Mesenchymal stem cell (in vitro differentiated cells and primary cell): Measurements from ENCODE around the gene TXN. TPM values are rescaled to one million over a fixed set of nuclear protein-coding genes. Genes with fewer than 3 reads are reported as not detected.
A peak's percentile ranks its signal among the peaks of the same experiment; 100 is the strongest.

Source experiments
- DNase-seq: peaks from one replicate; pipeline ENCODE4 v3.0.0-alpha.2; 2013
- H2AFZ ChIP-seq: one replicate; pipeline ENCODE4 v1.6.1; 2013; ENCODE audit warnings: low read depth, mild to moderate bottlenecking, control low read depth, inconsistent platforms, low read length, moderate library complexity
- H2AK5ac ChIP-seq: 2 replicates; pipeline ENCODE4 v1.6.1; 2013; ENCODE audit warnings: low read length, moderate library complexity, mild to moderate bottlenecking, inconsistent platforms; ENCODE audit not compliant: severe bottlenecking
- H2BK120ac ChIP-seq: one replicate; pipeline ENCODE4 v1.6.1; 2013; ENCODE audit warnings: low read depth, mild to moderate bottlenecking, inconsistent platforms, low read length, moderate library complexity
- H2BK12ac ChIP-seq, 2 experiments: one replicate each; pipeline ENCODE4 v1.6.1; 2013; ENCODE audit warnings: inconsistent platforms in 2 of 2, low read length in 2 of 2, mild to moderate bottlenecking in 2 of 2, moderate library complexity in 2 of 2, control low read depth in 1 of 2
- H2BK15ac ChIP-seq: one replicate; pipeline ENCODE4 v1.6.1; 2013; ENCODE audit warnings: mild to moderate bottlenecking, low read depth, inconsistent platforms; ENCODE audit not compliant: poor library complexity, severe bottlenecking
- H2BK5ac ChIP-seq: 2 replicates; pipeline ENCODE4 v1.6.1; 2013; ENCODE audit warnings: low read depth, mild to moderate bottlenecking, low read length, control low read depth, inconsistent platforms; ENCODE audit not compliant: poor library complexity, severe bottlenecking
- H3K14ac ChIP-seq, 2 experiments: one replicate each; pipeline ENCODE4 v1.6.1; 2013; ENCODE audit warnings: inconsistent platforms in 2 of 2, low read length in 2 of 2, control low read depth in 1 of 2, mild to moderate bottlenecking in 1 of 2, moderate library complexity in 1 of 2
- H3K18ac ChIP-seq, 2 experiments: one replicate each; pipeline ENCODE4 v1.6.1; 2013; ENCODE audit warnings: inconsistent platforms in 2 of 2, low read length in 2 of 2, control low read depth in 1 of 2, low read depth in 1 of 2, mild to moderate bottlenecking in 1 of 2
- H3K23ac ChIP-seq, 2 experiments: one replicate each; pipeline ENCODE4 v1.6.1; 2013; ENCODE audit warnings: inconsistent platforms in 2 of 2, low read length in 2 of 2, mild to moderate bottlenecking in 2 of 2, moderate library complexity in 2 of 2, control low read depth in 1 of 2
- H3K27ac ChIP-seq: 2 replicates; pipeline ENCODE4 v1.5.1; 2013; ENCODE audit warnings: mild to moderate bottlenecking, moderate library complexity, low read length, control low read depth, inconsistent platforms; ENCODE audit not compliant: poor library complexity, severe bottlenecking
- H3K27me3 ChIP-seq, 2 experiments: 2 replicates each; pipeline versions ENCODE4 v1.6.1 to v1.7.0; 2013; ENCODE audit warnings: low read length in 2 of 2, mild to moderate bottlenecking in 2 of 2, moderate library complexity in 2 of 2, control low read depth in 1 of 2, inconsistent platforms in 1 of 2; ENCODE audit not compliant: control insufficient read depth in 1 of 2, insufficient read depth in 1 of 2
- H3K36me3 ChIP-seq, 2 experiments: 2 replicates each; pipeline versions ENCODE4 v1.6.1 to v1.7.0; 2013; ENCODE audit warnings: low read length in 2 of 2, control low read depth in 1 of 2, inconsistent platforms in 1 of 2, low read depth in 1 of 2, mild to moderate bottlenecking in 1 of 2; ENCODE audit not compliant: insufficient read depth in 2 of 2, control insufficient read depth in 1 of 2
- H3K4ac ChIP-seq, 2 experiments: one replicate each; pipeline ENCODE4 v1.6.1; 2013; ENCODE audit warnings: inconsistent platforms in 2 of 2, low read length in 2 of 2, mild to moderate bottlenecking in 2 of 2, moderate library complexity in 2 of 2, control low read depth in 1 of 2, low read depth in 1 of 2
- H3K4me1 ChIP-seq: 2 replicates; pipeline ENCODE4 v1.6.1; 2013; ENCODE audit warnings: low read depth, low read length, control low read depth; ENCODE audit not compliant: control insufficient read depth, insufficient read depth
- H3K4me2 ChIP-seq: 2 replicates; pipeline ENCODE4 v1.6.1; 2013; ENCODE audit warnings: low read length, mild to moderate bottlenecking, inconsistent platforms; ENCODE audit not compliant: poor library complexity, severe bottlenecking
- H3K4me3 ChIP-seq, 2 experiments: 2 replicates each; pipeline versions ENCODE4 v1.5.1 to v1.7.0; 2013; ENCODE audit warnings: low read length in 2 of 2, mild to moderate bottlenecking in 2 of 2, control low read depth in 1 of 2, low read depth in 1 of 2; ENCODE audit not compliant: insufficient read depth in 1 of 2
- H3K79me1 ChIP-seq: replicated peaks from 2 replicates; pipeline ENCODE4 v1.6.1; 2013; ENCODE audit warnings: mild to moderate bottlenecking, control low read depth, low read length, inconsistent platforms; ENCODE audit not compliant: poor library complexity, severe bottlenecking
- H3K9ac ChIP-seq: 2 replicates; pipeline ENCODE4 v1.7.0; 2013; ENCODE audit warnings: mild to moderate bottlenecking, low read length, moderate library complexity
- H3K9me3 ChIP-seq: 2 replicates; pipeline ENCODE4 v1.7.0; 2013; ENCODE audit warnings: mild to moderate bottlenecking, low read length; ENCODE audit not compliant: control insufficient read depth
- H4K8ac ChIP-seq: one replicate; pipeline ENCODE4 v1.6.1; 2013; ENCODE audit warnings: inconsistent platforms, mild to moderate bottlenecking, low read length, moderate library complexity
- H4K91ac ChIP-seq: one replicate; pipeline ENCODE4 v1.6.1; 2013; ENCODE audit warnings: mild to moderate bottlenecking, low read length, inconsistent platforms
- WGBS: methylation state at CpG from one replicate; pipeline ENCODE4 v1.1.7; 2013; ENCODE audit warnings: mixed read lengths; 5-methylcytosine and 5-hydroxymethylcytosine counted together
- polyA plus RNA-seq, 2 experiments: library from polyadenylated mRNA; stranded (reverse); fragments of 200-250 nt; gene quantifications; one replicate each; pipeline ENCODE4 v1.2.3, GENCODE V29; 2013

TXN gene
- 709 TPM for polyA plus RNA-seq (2013, experiment 1 of 2)
- polyA plus RNA-seq (2013, experiment 2 of 2) = 737 TPM

GRCh38 chr9:110256380-110257096 is at the start of gene TXN:
Gene TXN (minus strand): TSS chr9:110256507. CDS start chr9:110256435, 72 bp downstream.
- Histone ChIP-seq H2AK5ac (no peak within 1 kb of the TSS), H2BK12ac (peak within 1 kb of the TSS; percentile 67 to 76), H2BK120ac (peak within 1 kb of the TSS; percentile 85), H3K27ac (peak within 1 kb of the TSS; percentile 88), H3K4me2 (peak within 1 kb of the TSS; percentile 52), H3K79me1 (peaks cover 1% of the 10 kb centered on the region), H2BK5ac (peak within 1 kb of the TSS; percentile 15), H3K27me3 (no peaks in the 10 kb centered on the region), H3K9ac (peak within 1 kb of the TSS; percentile 97), H3K18ac (peak within 1 kb of the TSS; percentile 68 to 95), H2BK15ac (no peak within 1 kb of the TSS), H4K91ac (peak within 1 kb of the TSS; percentile 93), H3K9me3 (no peaks in the 10 kb centered on the region), H3K23ac (peak within 1 kb of the TSS in 1 of 2 experiments; percentile 75), H3K36me3 (no peaks in the 10 kb centered on the region), H3K14ac (peak within 1 kb of the TSS in 1 of 2 experiments; percentile 98), H3K4me1 (peaks cover 14% of the 10 kb centered on the region), H3K4ac (peak within 1 kb of the TSS; percentile 61 to 98), H4K8ac (peak within 1 kb of the TSS; percentile 90), H2AFZ (peak within 1 kb of the TSS; percentile 55), H3K4me3 (peak within 1 kb of the TSS; percentile 82 to 93)
- DNase-seq = peak; percentile 95
- WGBS = under 1% methylated on average over 65 of the region's 65 CpGs

DNA sequence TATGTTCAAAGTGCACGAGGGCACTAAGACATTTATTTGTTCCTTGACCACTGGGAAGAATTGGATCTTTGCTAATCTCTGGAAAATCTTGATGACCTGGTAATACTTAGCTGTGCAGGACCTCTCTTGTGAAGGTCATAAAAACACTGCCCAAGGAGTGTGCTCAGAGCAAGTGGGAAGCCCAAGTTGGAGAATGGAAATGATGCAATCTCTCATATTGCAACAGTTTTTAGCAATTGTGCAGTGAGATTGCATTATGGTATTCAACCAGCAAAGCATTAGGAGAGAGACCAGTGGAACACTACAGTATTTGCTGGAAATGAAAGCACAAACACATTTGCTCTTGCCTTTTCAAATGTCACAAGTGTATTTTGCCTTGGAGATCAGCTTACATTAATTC is 46.8 kb upstream of the TXN start:
- Histone ChIP-seq H2BK12ac (no peak overlapping the region), H3K4me3 (no peak overlapping the region), H3K14ac (no peak overlapping the region), H2BK120ac (no peak overlapping the region), H2AK5ac (no peak overlapping the region), H2AFZ (no peak overlapping the region), H2BK15ac (no peak overlapping the region), H3K4me1 (no peaks in the 10 kb centered on the region), H3K9ac (peak overlapping the region; percentile 32), H3K27ac (no peak overlapping the region), H3K9me3 (no peaks in the 10 kb centered on the region), H3K79me1 (no peaks in the 10 kb centered on the region), H3K4me2 (no peak overlapping the region), H3K4ac (no peak overlapping the region), H3K18ac (no peak overlapping the region), H2BK5ac (no peak overlapping the region), H4K8ac (no peak overlapping the region), H3K36me3 (no peaks in the 10 kb centered on the region), H3K23ac (no peak overlapping the region), H4K91ac (no peak overlapping the region), H3K27me3 (no peaks in the 10 kb centered on the region)
- DNase-seq = peak; percentile 83
- WGBS = 74% methylated on average over 1 of the region's 1 CpG

GRCh38 chr9:110298043-110298605 is 41.8 kb upstream of the TXN start:
- H3K27ac ChIP-seq = no peak overlapping the region
- H3K27me3 ChIP-seq = no peaks in the 10 kb centered on the region
- no peak overlapping the region for H2AFZ ChIP-seq
- no peaks in the 10 kb centered on the region for H3K9me3 ChIP-seq
- no peak overlapping the region for H2BK12ac ChIP-seq
- H3K36me3 ChIP-seq = no peaks in the 10 kb centered on the region
- WGBS = 82% methylated on average over 2 of the region's 2 CpGs
- no peak overlapping the region for H2BK120ac ChIP-seq
- no peak overlapping the region for H3K14ac ChIP-seq
- H3K23ac ChIP-seq = no peak overlapping the region
- H4K91ac ChIP-seq = no peak overlapping the region
- H3K4me3 ChIP-seq = no peak overlapping the region
- H3K4me1 ChIP-seq = no peaks in the 10 kb centered on the region
- no peaks in the 10 kb centered on the region for H3K79me1 ChIP-seq
- no peak overlapping the region for H3K4ac ChIP-seq
- H3K18ac ChIP-seq = no peak overlapping the region
- no peak for DNase-seq
- no peak overlapping the region for H4K8ac ChIP-seq
- no peak overlapping the region for H2AK5ac ChIP-seq
- H2BK5ac ChIP-seq = no peak overlapping the region
- H2BK15ac ChIP-seq = no peak overlapping the region
- H3K4me2 ChIP-seq = no peak overlapping the region
- no peak overlapping the region for H3K9ac ChIP-seq

- H3K4me2 ChIP-seq = no peak overlapping the region
- no peak overlapping the region for H4K8ac ChIP-seq
- no peak overlapping the region for H4K91ac ChIP-seq
- H3K4ac ChIP-seq = no peak overlapping the region
- no peak for DNase-seq
- H2AFZ ChIP-seq = no peak overlapping the region
- no peaks in the 10 kb centered on the region for H3K9me3 ChIP-seq
- no peaks in the 10 kb centered on the region for H3K4me1 ChIP-seq
- H3K36me3 ChIP-seq = no peaks in the 10 kb centered on the region
- 100% methylated on average over 1 of the region's 1 CpG for WGBS
- no peak overlapping the region for H3K27ac ChIP-seq
- no peak overlapping the region for H2BK15ac ChIP-seq
- no peak overlapping the region for H3K9ac ChIP-seq
- no peaks in the 10 kb centered on the region for H3K27me3 ChIP-seq
- H3K18ac ChIP-seq = no peak overlapping the region
- no peaks in the 10 kb centered on the region for H3K79me1 ChIP-seq
- H2BK120ac ChIP-seq = no peak overlapping the region
- no peak overlapping the region for H2BK12ac ChIP-seq
- H3K14ac ChIP-seq = no peak overlapping the region
- no peak overlapping the region for H3K23ac ChIP-seq
- H2BK5ac ChIP-seq = no peak overlapping the region
- H2AK5ac ChIP-seq = no peak overlapping the region
- no peak overlapping the region for H3K4me3 ChIP-seq
These were observed 36.9 kb upstream of the TXN start for GRCh38 chr9:110293248-110293647.
